Endothelial cell of umbilical vein (primary cell): Measurements from ENCODE around the gene TOR1B. TPM values are rescaled to one million over a fixed set of nuclear protein-coding genes. Genes with fewer than 3 reads are reported as not detected.
"Not testable (repeated sequence)": the region's sequence is repeated elsewhere in the genome, so short reads cannot be mapped to it uniquely, and the experiment has no call there.

Experiments
- BruUV-seq: library from RNA; stranded (reverse); fragments of 400-500 nt; replicated peaks from 2 replicates; lab custom pipeline; 2021; lab: Mats Ljungman, UMichigan
- CTCF ChIA-PET: fragments of 300-600, 350-600 bp; sonication (Branson Sonifier 250); formaldehyde crosslinking; loops from one replicate; lab custom pipeline; 2021; ENCODE audit warnings: antibody characterized with exemption, inconsistent platforms; lab: Charles Lee
- POLR2A ChIA-PET: fragments of 300-600, 350-600 bp; sonication (Branson Sonifier 250); formaldehyde crosslinking; loops from one replicate; lab custom pipeline; 2021; ENCODE audit warnings: antibody characterized with exemption, inconsistent platforms; lab: Charles Lee
- DNase-seq: peaks from one replicate; pipeline ENCODE4 v3.0.0-alpha.2; 2011; ENCODE audit warnings: low read depth, low spot score
- FAIRE-seq: peaks from 2 replicates; lab custom pipeline; 2011; peaks lifted over from hg19 to GRCh38; lab: Jason Lieb, UNC
- H2AFZ ChIP-seq: 2 replicates; pipeline ENCODE4 v1.6.0; 2012; ENCODE audit warnings: low read depth, low read length, control low read depth, inconsistent platforms
- H3K27ac ChIP-seq: 2 replicates; pipeline ENCODE4 v1.5.1; 2011; ENCODE audit warnings: low read depth, mild to moderate bottlenecking, control low read depth, low read length, moderate library complexity; ENCODE audit not compliant: insufficient read depth
- H3K27me3 ChIP-seq, 2 experiments: 2 replicates each; pipeline versions ENCODE4 v1.6.0 to v1.6.1; 2011; ENCODE audit warnings: low read length in 2 of 2, mixed read lengths in 1 of 2; ENCODE audit not compliant: control insufficient read depth in 2 of 2, insufficient read depth in 2 of 2
- H3K36me3 ChIP-seq, 2 experiments: 2 replicates in 1 of 2; 3 replicates in 1 of 2; pipeline ENCODE4 v1.5.1; 2011; ENCODE audit warnings: low read length in 2 of 2, mild to moderate bottlenecking in 1 of 2, moderate library complexity in 1 of 2; ENCODE audit not compliant: control insufficient read depth in 2 of 2, insufficient read depth in 2 of 2; ENCODE audit errors: extremely low read depth in 1 of 2
- H3K4me1 ChIP-seq: 3 replicates; pipeline ENCODE4 v1.5.1; 2011; ENCODE audit warnings: mild to moderate bottlenecking, low read length; ENCODE audit not compliant: control insufficient read depth, insufficient read depth; ENCODE audit errors: extremely low read depth
- H3K4me2 ChIP-seq: 2 replicates; pipeline ENCODE4 v1.6.1; 2011; ENCODE audit warnings: low read length, control low read depth, mixed read lengths; ENCODE audit not compliant: insufficient read depth
- H3K4me3 ChIP-seq, 3 experiments: fragments of 200-600 bp in 1 of 3; sonication (generic), shearing (Covaris generic) in 1 of 3; replicated peaks in 1 of 3; 2 replicates each; pipeline ENCODE4 v1.5.1; 2011 to 2016; ENCODE audit warnings: control low read depth in 3 of 3, low read length in 3 of 3, mild to moderate bottlenecking in 2 of 3, inconsistent platforms in 1 of 3, low read depth in 1 of 3, moderate library complexity in 1 of 3; ENCODE audit not compliant: insufficient read depth in 1 of 3
- H3K79me2 ChIP-seq: 2 replicates; pipeline ENCODE4 v1.6.0; 2012; ENCODE audit warnings: low read length, inconsistent platforms; ENCODE audit not compliant: control insufficient read depth, insufficient read depth
- H3K9ac ChIP-seq: replicated peaks from 2 replicates; pipeline ENCODE3; 2011; ENCODE audit warnings: low read length, control low read depth; ENCODE audit not compliant: insufficient read depth; ENCODE audit errors: extremely low read depth
- H3K9me1 ChIP-seq: replicated peaks from 3 replicates; pipeline ENCODE4 v1.6.0; 2011; ENCODE audit warnings: mild to moderate bottlenecking, low read length; ENCODE audit not compliant: control insufficient read depth, insufficient read depth; ENCODE audit errors: extremely low read depth
- H3K9me3 ChIP-seq: replicated peaks from 2 replicates; pipeline ENCODE4 v1.5.1; 2012; ENCODE audit warnings: low read length, inconsistent platforms; ENCODE audit not compliant: control insufficient read depth, insufficient read depth
- H4K20me1 ChIP-seq: replicated peaks from 2 replicates; pipeline ENCODE3; 2011; ENCODE audit warnings: mild to moderate bottlenecking, low read length; ENCODE audit not compliant: control insufficient read depth, insufficient read depth; ENCODE audit errors: extremely low read depth
- EZH2 ChIP-seq: IDR thresholded peaks from 2 replicates; pipeline ENCODE4 v1.6.1; 2012; ENCODE audit warnings: borderline replicate concordance, low read depth, mild to moderate bottlenecking, moderate library complexity, low read length, inconsistent platforms; ENCODE audit not compliant: severe bottlenecking
- FOS ChIP-seq: IDR thresholded peaks from 2 replicates; pipeline ENCODE4 v1.6.1; 2011; ENCODE audit warnings: mild to moderate bottlenecking, low read length, moderate library complexity, borderline replicate concordance; ENCODE audit not compliant: insufficient read depth
- GATA2 ChIP-seq: IDR thresholded peaks from 2 replicates; pipeline ENCODE4 v1.7.0; 2011; ENCODE audit warnings: low read depth, mild to moderate bottlenecking, moderate library complexity, mixed read lengths, low read length; ENCODE audit not compliant: insufficient read length, insufficient read depth
- JUN ChIP-seq: IDR thresholded peaks from 2 replicates; pipeline ENCODE4 v1.6.1; 2011; ENCODE audit warnings: borderline replicate concordance, low read depth; ENCODE audit not compliant: insufficient read length, insufficient read depth
- MYC ChIP-seq: IDR thresholded peaks from one replicate; pipeline ENCODE4 v1.6.1; 2011; ENCODE audit warnings: mild to moderate bottlenecking, low read depth, low read length
- POLR2A ChIP-seq: IDR thresholded peaks from 2 replicates; pipeline ENCODE4 v1.6.1; 2012; ENCODE audit warnings: low read depth, mild to moderate bottlenecking, control low read depth, low read length
- dilution Hi-C: fragments of 300-500 bp; cut with MboI; formaldehyde crosslinking; loops from one replicate; pipeline ENCODE4 v1.15.0; 2019; ENCODE audit warnings: low sequenced_read_pairs; ENCODE audit not compliant: extremely low pct_ligation_motif_present
- intact Hi-C: fragments of 100-400 bp; cut with micrococcal nuclease; formaldehyde crosslinking; loops from one replicate; pipeline ENCODE4 v1.10.0; 2022
- polyA plus RNA-seq, 4 experiments: library from polyadenylated mRNA; depleted of rRNA in 3 of 4; stranded (reverse) in 3 of 4; unstranded in 1 of 4; fragments of >200 nt; gene quantifications; 2 replicates each; pipeline versions ENCODE4 v1.2.1 to v1.2.3, GENCODE V29; 2011 to 2012; ENCODE audit warnings: missing spikeins in 1 of 4
- total RNA-seq: library from RNA; stranded (reverse); gene quantifications from 2 replicates; pipeline ENCODE4 v1.2.3, GENCODE V29; 2021

Gene TOR1B
- total and polyA plus RNA-seq, 2 donors (not counting 3 experiments of a cell fraction or from before 2014, with no cell fraction given): 27.0 to 29.5 TPM

GRCh38 chr9:129794549-129794948, 8.4 kb upstream of the TOR1B start:
- TF ChIP-seq POLR2A (no peak), FOS (no peak), MYC (no peak), JUN (no peak), EZH2 (no peak), GATA2 (no peak)
- no peaks in the 10 kb centered on the region for H3K36me3 ChIP-seq
- no peaks in the 10 kb centered on the region for H3K9me3 ChIP-seq
- DNase-seq (no peak), FAIRE-seq (no peak)
- H3K4me3 ChIP-seq: no peak overlapping the region
- no peaks in the 10 kb centered on the region for H3K9me1 ChIP-seq
- no peak overlapping the region for H2AFZ ChIP-seq
- no peak overlapping the region for H3K9ac ChIP-seq
- BruUV-seq: no TSS peak
- H3K27ac ChIP-seq: no peak overlapping the region
- peaks cover 0 to 5% of the 10 kb centered on the region in 2 experiments for H3K27me3 ChIP-seq
- no peaks in the 10 kb centered on the region for H4K20me1 ChIP-seq
- dilution Hi-C loops: no loop called here
- ChIA-PET CTCF (no interaction called here), POLR2A (no interaction called here)
- no peaks in the 10 kb centered on the region for H3K79me2 ChIP-seq
- no peaks in the 10 kb centered on the region for H3K4me1 ChIP-seq
- intact Hi-C loops: no loop called here
- H3K4me2 ChIP-seq: no peak overlapping the region

- CTCF ChIA-PET: interaction anchor here (0.8 kb wide), 1 partner anchor 58 kb away, joined by 3 read pairs; no protein-coding TSS in a partner anchor
- H3K4me2 ChIP-seq, H3K4me3 ChIP-seq, H3K27me3 ChIP-seq, H3K27ac ChIP-seq, H3K9ac ChIP-seq, H3K9me3 ChIP-seq, H3K79me2 ChIP-seq, DNase-seq, H3K4me1 ChIP-seq, dilution Hi-C loops, H2AFZ ChIP-seq, H3K36me3 ChIP-seq, H4K20me1 ChIP-seq, intact Hi-C loops, BruUV-seq, FAIRE-seq, H3K9me1 ChIP-seq, POLR2A ChIA-PET: not testable (repeated sequence)
Measured at GRCh38 chr9:129796029-129796428, 7.0 kb upstream of the TOR1B start.
